GM19467 (cell line): Measurements from ENCODE around the gene NXPH2.
"Not testable (repeated sequence)": the region's sequence is repeated elsewhere in the genome, so short reads cannot be mapped to it uniquely, and the experiment has no call there.

ENCODE experiments used
- ATAC-seq: cut with Tn5 transposase; IDR thresholded peaks from one replicate; pipeline ENCODE4 v1.9.1; 2021; ENCODE audit warnings: mild to moderate bottlenecking, moderate library complexity; ENCODE audit not compliant: unreplicated experiment

Gene NXPH2

DNA sequence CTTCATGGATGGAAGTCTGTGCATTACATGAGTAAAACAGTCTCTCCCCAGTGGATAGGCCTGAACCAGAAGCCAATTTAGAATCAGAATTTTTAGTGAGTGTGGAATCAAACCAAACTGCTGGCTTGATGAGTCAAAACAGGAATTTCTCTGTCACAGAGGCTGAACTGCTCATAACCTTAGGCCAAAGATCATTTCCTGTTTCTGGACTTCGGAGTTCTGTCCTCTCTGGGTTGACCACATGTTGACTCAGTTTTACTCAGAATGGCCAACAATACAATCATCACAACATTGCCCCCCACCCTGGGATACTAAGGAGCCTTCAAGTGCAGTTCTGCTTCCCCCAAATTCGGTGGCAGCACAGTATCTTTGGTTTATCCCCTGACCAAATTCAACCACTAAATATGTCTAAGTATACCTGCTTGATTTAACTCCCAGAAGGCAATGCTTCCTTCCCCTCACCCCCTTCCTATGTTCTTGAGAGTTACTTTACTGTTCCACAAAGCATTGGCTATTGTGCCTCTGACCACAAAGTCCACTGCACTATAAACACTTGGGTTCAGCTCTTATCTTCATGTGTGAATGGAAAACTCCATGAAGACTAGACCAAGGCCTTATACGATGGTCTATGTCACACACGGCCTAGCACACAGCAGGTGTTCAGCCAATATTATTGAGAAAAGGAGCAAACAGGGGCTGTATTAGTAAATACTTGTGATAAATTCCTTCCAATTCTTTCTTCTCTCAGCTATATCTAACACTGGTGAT, 67.8 kb downstream of the NXPH2 start:
- ATAC-seq = peak; percentile 91

DNA sequence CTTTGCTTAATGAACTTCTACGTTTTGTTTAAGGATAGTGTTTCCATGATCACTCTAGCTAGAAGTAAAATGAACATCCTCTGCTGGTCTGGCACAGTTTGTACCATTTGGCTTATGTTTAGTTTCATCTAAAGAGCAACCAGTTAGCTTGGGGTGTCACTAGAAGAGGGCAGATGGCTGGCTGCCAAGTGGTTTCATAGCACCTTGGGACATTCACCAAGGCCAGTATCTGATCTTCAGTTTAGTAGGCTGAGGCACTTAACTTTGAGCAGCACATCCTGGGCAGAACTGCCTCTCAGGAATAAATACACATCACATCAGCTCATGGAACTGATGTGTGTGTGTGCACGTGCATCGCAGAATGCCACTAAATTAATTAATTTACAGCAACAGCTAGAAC, 68.4 kb downstream of the NXPH2 start:
- peak; percentile 49 for ATAC-seq

DNA sequence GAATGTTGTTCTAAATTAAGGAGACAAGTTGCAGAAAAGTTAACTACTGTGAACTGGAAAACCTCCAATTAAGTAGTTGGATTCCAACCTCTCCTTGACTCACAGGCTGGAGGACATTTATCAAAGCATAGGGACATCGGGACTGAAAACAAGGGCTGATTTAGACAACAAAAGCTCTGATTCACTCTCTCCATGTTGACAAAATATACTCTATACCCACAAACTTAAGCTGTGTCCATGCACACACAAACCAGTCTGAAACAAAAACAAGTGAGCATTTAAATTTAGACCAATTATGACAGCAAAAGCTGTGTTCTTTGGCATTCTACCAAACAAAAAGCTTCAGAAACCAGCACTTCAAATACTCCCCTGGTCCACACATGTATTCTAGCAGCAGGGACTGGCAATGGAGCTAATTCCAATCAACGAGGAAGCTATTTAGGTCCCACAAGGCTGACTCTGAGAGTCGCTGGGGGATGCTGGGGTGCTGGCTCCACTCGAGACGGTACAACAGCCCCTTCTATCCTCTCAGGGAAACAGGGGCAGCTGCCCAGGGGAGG, 71.4 kb downstream of the NXPH2 start:
- no peak for ATAC-seq

DNA sequence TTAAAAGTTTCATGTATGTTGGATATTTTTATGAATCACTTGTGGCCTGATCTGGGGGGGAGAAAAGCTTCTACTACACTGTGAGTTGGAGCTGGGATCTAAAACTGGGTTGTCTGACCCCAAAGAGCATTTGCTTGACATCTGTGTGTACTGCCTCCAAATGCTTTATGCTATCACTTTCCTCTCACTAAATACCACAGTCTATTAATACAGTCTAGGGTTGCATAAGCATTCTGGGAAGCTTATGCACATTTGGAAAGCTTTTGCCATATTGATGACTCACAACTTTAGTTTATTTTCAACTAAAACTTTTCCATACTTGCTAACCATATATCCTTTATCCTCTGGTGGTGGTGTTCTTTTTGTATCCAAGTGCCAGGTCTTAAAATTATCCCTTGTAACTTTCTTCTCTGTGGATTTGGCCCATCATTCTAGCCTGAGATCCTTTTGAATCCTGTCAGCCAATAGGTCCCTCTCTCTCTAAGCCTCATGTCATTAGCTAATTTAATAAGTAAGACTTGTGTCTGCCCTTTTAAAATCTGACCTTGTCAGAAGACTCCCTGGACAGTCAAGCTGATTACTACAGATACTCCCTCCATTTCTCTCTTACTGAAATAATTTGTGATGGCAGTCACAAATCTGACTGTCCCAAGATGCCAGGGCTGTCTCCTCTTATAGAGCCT, 72.7 kb downstream of the NXPH2 start:
- no peak for ATAC-seq

GRCh38 chr2:138703242-138703641, 76.9 kb downstream of the NXPH2 start:
- no peak for ATAC-seq

- no peak for ATAC-seq
Observed at GRCh38 chr2:138700716-138701115, 79.5 kb downstream of the NXPH2 start.

- no peak for ATAC-seq
Observed at GRCh38 chr2:138699421-138699820, 80.8 kb downstream of the NXPH2 start.

DNA sequence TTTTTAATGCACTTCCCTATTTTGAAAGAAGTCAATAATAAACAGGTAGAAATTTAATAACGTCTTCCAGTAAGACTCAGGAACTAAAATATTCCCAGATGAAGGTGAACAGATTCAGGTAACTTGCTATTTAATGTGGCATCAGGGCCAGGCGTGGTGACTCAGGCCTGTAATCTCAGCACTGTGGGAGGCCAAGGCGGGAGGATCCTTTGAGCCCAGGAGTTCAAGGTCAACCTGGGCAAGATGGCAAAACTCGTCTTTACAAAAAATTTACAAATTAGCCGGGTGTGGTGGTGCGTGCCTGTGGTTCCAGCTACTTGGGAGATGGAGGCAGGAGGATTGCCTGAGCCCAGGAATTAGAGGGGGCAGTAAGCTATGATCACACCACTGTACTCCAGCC, 81.8 kb downstream of the NXPH2 start:
- no peak for ATAC-seq

DNA sequence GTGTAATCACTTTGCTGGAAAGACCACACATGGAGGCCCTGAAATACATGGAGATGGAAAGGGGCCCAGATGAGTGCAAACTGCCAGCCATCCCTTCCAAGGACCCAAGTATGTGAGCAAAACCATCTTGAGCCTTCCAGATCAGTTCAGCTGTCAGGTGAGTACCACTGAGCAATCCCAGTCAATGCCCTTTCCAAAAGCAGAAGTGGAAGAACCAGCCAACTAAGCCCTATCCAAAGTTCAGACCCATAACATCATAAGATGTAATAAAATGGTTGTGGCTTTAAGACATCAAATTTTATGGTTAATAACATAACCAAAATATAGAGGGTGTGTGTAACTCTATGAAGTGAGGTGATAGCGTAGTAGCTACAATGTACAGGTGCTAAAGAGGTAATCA, 88.5 kb downstream of the NXPH2 start:
- no peak for ATAC-seq

DNA sequence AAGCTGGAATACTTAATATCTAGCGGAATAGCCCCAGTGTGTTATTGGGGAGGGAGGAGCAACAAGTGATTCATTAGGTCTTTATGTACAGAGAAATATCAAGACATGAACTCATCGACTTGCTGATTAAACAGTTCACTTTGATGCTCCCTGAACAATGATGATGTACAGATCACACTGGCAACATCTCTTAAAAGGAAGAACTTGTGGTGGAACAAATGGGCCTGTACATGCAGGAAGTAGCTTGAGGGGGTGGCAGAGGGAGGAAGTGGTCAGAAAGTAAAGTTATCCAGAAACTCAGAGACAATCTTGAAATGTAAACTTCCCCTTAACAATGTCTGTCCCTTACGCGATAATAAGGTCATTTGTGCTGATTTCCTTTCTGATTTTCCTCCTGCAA, 90.5 kb downstream of the NXPH2 start:
- ATAC-seq = peak; percentile 88

GRCh38 chr2:138682163-138682562, 98.0 kb downstream of the NXPH2 start:
- no peak for ATAC-seq

GRCh38 chr2:138677221-138677620, 103.0 kb downstream of the NXPH2 start:
- no peak for ATAC-seq

GRCh38 chr2:138676619-138677021, 103.6 kb downstream of the NXPH2 start:
- no peak for ATAC-seq

DNA sequence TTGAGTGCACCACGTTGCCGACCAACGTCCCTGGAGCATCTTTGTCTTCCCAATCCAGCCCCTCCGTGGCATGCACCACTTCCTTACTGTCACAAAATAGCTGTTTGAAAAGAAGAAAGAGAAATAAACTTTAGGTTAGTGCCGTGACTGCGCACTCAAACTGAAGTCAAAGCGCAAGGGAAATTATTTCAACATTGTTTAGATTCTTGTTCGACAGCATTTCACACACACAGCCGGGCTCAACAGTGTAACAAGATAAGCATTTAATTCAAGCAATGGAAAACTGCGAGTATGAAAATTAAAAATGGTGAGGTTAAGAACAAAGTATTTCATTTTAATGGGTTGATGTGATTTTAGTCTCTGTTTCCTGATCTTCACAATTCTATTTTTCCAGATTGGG, 108.6 kb downstream of the NXPH2 start:
- ATAC-seq = no peak

DNA sequence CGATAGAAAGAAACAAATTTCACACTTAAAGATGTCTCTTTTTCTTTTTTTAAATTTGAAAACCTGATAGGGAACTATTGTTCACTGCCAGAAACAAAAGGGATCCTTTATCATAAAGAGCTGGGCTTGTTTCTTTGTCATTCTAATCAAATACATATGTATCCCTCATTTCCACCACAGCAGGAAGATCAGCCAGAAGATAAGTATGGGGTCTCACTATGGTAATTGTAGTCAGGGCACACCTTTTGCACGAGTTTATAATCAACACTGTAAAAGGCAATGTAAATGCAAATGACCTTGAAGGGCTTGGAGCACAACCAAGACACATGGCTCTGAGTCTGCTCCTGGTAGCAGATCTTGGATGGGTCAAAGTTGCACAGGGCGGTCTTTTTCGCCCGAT, 109.5 kb downstream of the NXPH2 start:
- no peak for ATAC-seq

DNA sequence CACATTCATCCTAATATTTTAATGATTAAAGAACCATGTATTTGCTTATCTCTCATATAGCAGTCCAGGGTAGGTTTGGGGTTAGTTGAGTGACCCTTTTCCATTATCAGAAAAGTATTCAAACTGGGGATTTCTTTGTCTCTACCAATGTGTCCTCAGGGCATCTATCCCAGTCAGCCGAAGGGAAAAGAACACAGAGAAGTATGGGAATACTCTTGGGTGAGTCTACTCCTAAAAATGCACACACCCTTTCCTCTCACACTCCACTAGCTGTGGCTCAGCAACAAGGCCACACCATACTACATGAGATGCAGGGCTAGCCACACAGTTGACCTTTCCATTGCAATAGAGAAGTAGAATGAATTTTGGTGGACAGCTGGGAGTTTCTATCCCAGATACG, 114.3 kb downstream of the NXPH2 start:
- ATAC-seq = no peak

- ATAC-seq = no peak
Observed at GRCh38 chr2:138658187-138658894, 121.8 kb downstream of the NXPH2 start.

DNA sequence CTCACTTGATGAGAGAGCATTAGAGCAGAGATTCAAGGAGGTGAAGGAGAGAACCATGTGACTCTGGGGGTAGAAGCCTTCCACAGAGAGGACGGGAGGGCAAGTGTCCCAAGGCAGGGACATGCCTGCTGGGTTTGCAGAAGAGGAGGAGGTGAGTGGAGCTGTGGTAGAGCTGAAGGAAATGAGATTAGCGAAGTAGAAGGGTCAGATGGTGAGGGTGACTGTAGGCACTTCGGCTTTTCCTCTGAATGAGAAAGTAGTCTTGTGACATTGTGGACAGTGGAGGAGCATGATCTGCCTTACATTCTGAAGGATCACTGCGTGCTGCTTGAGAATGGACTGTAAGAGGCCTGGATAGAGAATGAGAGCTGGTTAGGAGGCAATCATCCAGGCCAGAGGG, 126.0 kb downstream of the NXPH2 start:
- ATAC-seq = no peak

GRCh38 chr2:138652378-138652777, 127.8 kb downstream of the NXPH2 start:
- ATAC-seq = no peak

- ATAC-seq = no peak
Observed at GRCh38 chr2:138649571-138649970, 130.6 kb downstream of the NXPH2 start.

- no peak for ATAC-seq
Observed at GRCh38 chr2:138648606-138649005, 131.6 kb downstream of the NXPH2 start.

DNA sequence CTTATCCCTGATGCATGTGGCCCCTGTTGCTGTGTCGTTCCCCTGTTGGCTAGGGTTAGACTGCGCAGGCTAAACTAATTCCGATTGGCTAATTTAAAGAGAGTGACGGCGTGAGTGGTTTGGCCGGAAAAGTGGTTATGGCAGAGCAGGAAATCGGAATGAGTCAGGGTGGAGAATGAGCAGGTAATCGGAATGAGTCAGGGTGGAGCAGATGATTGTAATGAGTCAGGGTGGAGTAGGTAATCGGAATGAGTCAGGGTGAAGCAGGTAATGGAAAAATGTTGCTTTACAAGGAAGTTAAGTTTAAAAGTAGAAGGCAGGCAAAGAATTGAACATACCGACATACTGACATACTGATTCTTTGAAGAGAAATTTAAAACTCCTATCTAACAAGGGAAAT, 135.4 kb downstream of the NXPH2 start:
- not testable (repeated sequence) for ATAC-seq
